H1 (cell line): ENCODE data around the gene P2RY11. TPM values are rescaled to one million over a fixed set of nuclear protein-coding genes. Genes with fewer than 3 reads are reported as not detected.

Experiments used
- CTCF ChIA-PET: fragments of 300-600 bp; sonication (Branson Sonifier 250); formaldehyde crosslinking; loops from one replicate; lab custom pipeline; 2021; ENCODE audit not compliant: partially characterized antibody; lab: Charles Lee
- POLR2A ChIA-PET: fragments of 300-600 bp; sonication (Branson Sonifier 250); formaldehyde crosslinking; loops from one replicate; lab custom pipeline; 2021; ENCODE audit warnings: inconsistent platforms; ENCODE audit not compliant: partially characterized antibody; lab: Charles Lee
- DNase-seq, 2 experiments: peaks; one replicate each; pipeline versions ENCODE4 v3.0.0 to v3.0.0-alpha.2; 2010 to 2022; ENCODE audit warnings: low spot score in 2 of 2, low read depth in 1 of 2, mixed read lengths in 1 of 2
- FAIRE-seq: peaks from 2 replicates; lab custom pipeline; 2011; peaks lifted over from hg19 to GRCh38; lab: Jason Lieb, UNC
- H2AFZ ChIP-seq: 2 replicates; pipeline ENCODE4 v1.8.1; 2012; ENCODE audit warnings: low read length, inconsistent platforms
- H2AK5ac ChIP-seq: 2 replicates; pipeline ENCODE4 v1.6.1; 2013; ENCODE audit warnings: low read depth, low read length
- H2BK120ac ChIP-seq: replicated peaks from 2 replicates; pipeline ENCODE3; 2013; ENCODE audit warnings: low read depth, low read length, inconsistent platforms
- H2BK12ac ChIP-seq: 2 replicates; pipeline ENCODE4 v1.6.1; 2013; ENCODE audit warnings: low read depth, low read length
- H2BK15ac ChIP-seq: 2 replicates; pipeline ENCODE4 v1.6.1; 2013; ENCODE audit warnings: low read length
- H2BK20ac ChIP-seq: 2 replicates; pipeline ENCODE4 v1.6.1; 2013; ENCODE audit warnings: low read length
- H2BK5ac ChIP-seq: 2 replicates; pipeline ENCODE4 v1.6.1; 2013; ENCODE audit warnings: low read depth, low read length
- H3K14ac ChIP-seq: 2 replicates; pipeline ENCODE4 v1.6.1; 2013; ENCODE audit warnings: inconsistent platforms; ENCODE audit not compliant: insufficient read length
- H3K18ac ChIP-seq: 2 replicates; pipeline ENCODE4 v1.6.1; 2013; ENCODE audit warnings: low read length; ENCODE audit errors: extremely low read depth
- H3K23ac ChIP-seq: 2 replicates; pipeline ENCODE4 v1.6.1; 2013; ENCODE audit warnings: inconsistent platforms; ENCODE audit not compliant: insufficient read length
- H3K23me2 ChIP-seq: 2 replicates; pipeline ENCODE4 v1.6.1; 2013; ENCODE audit warnings: low read depth, low read length
- H3K27ac ChIP-seq: 2 replicates; pipeline ENCODE4 v1.6.1; 2011; ENCODE audit warnings: low read depth, low read length, inconsistent platforms
- H3K27me3 ChIP-seq, 4 experiments: replicated peaks in 1 of 4; 1 replicate in 1 of 4; 2 replicates in 3 of 4; pipeline versions ENCODE4 v1.6.1 to v1.8.1; 2011 to 2013; ENCODE audit warnings: low read length in 3 of 4, mild to moderate bottlenecking in 3 of 4, inconsistent platforms in 2 of 4, mixed read lengths in 2 of 4, moderate library complexity in 1 of 4; ENCODE audit not compliant: control insufficient read depth in 3 of 4, insufficient read depth in 3 of 4; ENCODE audit errors: extremely low read depth in 1 of 4
- H3K36me3 ChIP-seq, 4 experiments: 2 replicates each; pipeline versions ENCODE4 v1.6.1 to v1.8.1; 2011 to 2013; ENCODE audit warnings: mild to moderate bottlenecking in 4 of 4, low read length in 3 of 4, moderate library complexity in 2 of 4, control low read depth in 1 of 4, inconsistent platforms in 1 of 4; ENCODE audit not compliant: insufficient read depth in 4 of 4, control insufficient read depth in 2 of 4
- H3K4ac ChIP-seq: replicated peaks from 2 replicates; pipeline ENCODE3; 2013; ENCODE audit warnings: low read length, low read depth, mixed read lengths, inconsistent platforms; ENCODE audit not compliant: insufficient read length
- H3K4me1 ChIP-seq, 4 experiments: replicated peaks in 1 of 4; 1 replicate in 1 of 4; 2 replicates in 3 of 4; pipeline versions ENCODE4 v1.6.1 to v1.8.1; 2011 to 2013; ENCODE audit warnings: low read length in 3 of 4, inconsistent platforms in 2 of 4, mixed read lengths in 1 of 4; ENCODE audit not compliant: insufficient read depth in 4 of 4, control insufficient read depth in 3 of 4
- H3K4me2 ChIP-seq, 2 experiments: 2 replicates each; pipeline versions ENCODE4 v1.6.1 to v1.8.1; 2011 to 2013; ENCODE audit warnings: low read depth in 2 of 2, low read length in 2 of 2, control low read depth in 1 of 2, inconsistent platforms in 1 of 2, mild to moderate bottlenecking in 1 of 2; ENCODE audit not compliant: insufficient read depth in 1 of 2
- H3K4me3 ChIP-seq, 4 experiments: fragments of 200-600, 300-600 bp in 1 of 4; sonication (generic), shearing (Covaris generic), sonication (Bioruptor Twin) in 1 of 4; 2 replicates each; pipeline versions ENCODE4 v1.5.1 to v1.8.1; 2011 to 2016; ENCODE audit warnings: low read length in 4 of 4, low read depth in 3 of 4, control low read depth in 2 of 4, inconsistent platforms in 2 of 4, mild to moderate bottlenecking in 2 of 4, mixed read lengths in 1 of 4, moderate library complexity in 1 of 4; ENCODE audit not compliant: insufficient read depth in 2 of 4; ENCODE audit errors: extremely low read depth in 1 of 4
- H3K56ac ChIP-seq: replicated peaks from 2 replicates; pipeline ENCODE3; 2013; ENCODE audit warnings: low read depth, mild to moderate bottlenecking, mixed read lengths, low read length, inconsistent platforms; ENCODE audit not compliant: insufficient read length
- H3K79me1 ChIP-seq: 2 replicates; pipeline ENCODE4 v1.6.1; 2013; ENCODE audit warnings: low read depth, low read length, control low read depth
- H3K79me2 ChIP-seq, 2 experiments: 2 replicates each; pipeline versions ENCODE4 v1.6.1 to v1.8.1; 2012 to 2013; ENCODE audit warnings: low read length in 2 of 2, mild to moderate bottlenecking in 2 of 2, inconsistent platforms in 1 of 2; ENCODE audit not compliant: insufficient read depth in 2 of 2, control insufficient read depth in 1 of 2
- H3K9ac ChIP-seq, 4 experiments: replicated peaks in 1 of 4; 1 replicate in 1 of 4; 2 replicates in 3 of 4; pipeline versions ENCODE4 v1.6.1 to v1.8.1; 2011 to 2013; ENCODE audit warnings: low read depth in 3 of 4, low read length in 3 of 4, control low read depth in 2 of 4, mild to moderate bottlenecking in 2 of 4, moderate library complexity in 2 of 4, inconsistent platforms in 1 of 4; ENCODE audit errors: extremely low read depth in 1 of 4
- H3K9me3 ChIP-seq, 2 experiments: 2 replicates each; pipeline versions ENCODE4 v1.6.1 to v1.8.1; 2012 to 2013; ENCODE audit warnings: mild to moderate bottlenecking in 2 of 2, moderate library complexity in 2 of 2, control low read depth in 1 of 2, inconsistent platforms in 1 of 2, low read depth in 1 of 2, low read length in 1 of 2, mixed read lengths in 1 of 2; ENCODE audit not compliant: insufficient read depth in 2 of 2
- H4K20me1 ChIP-seq, 2 experiments: replicated peaks in 1 of 2; 2 replicates each; pipeline versions ENCODE3 to v1.8.1; 2011 to 2013; ENCODE audit warnings: inconsistent platforms in 2 of 2, low read length in 2 of 2, mild to moderate bottlenecking in 1 of 2; ENCODE audit not compliant: insufficient read depth in 2 of 2, control insufficient read depth in 1 of 2
- H4K5ac ChIP-seq: 2 replicates; pipeline ENCODE4 v1.6.1; 2013; ENCODE audit warnings: low read length, low read depth, mixed read lengths, inconsistent platforms; ENCODE audit not compliant: insufficient read length
- H4K8ac ChIP-seq: 2 replicates; pipeline ENCODE4 v1.8.0; 2013; ENCODE audit warnings: mild to moderate bottlenecking, moderate library complexity, low read length, inconsistent platforms; ENCODE audit not compliant: insufficient read depth; ENCODE audit errors: extremely low read depth
- H4K91ac ChIP-seq: replicated peaks from 2 replicates; pipeline ENCODE3; 2013; ENCODE audit warnings: low read length, mixed read lengths, inconsistent platforms; ENCODE audit not compliant: insufficient read length
- WGBS, 2 experiments: shearing (Covaris generic) in 1 of 2; methylation state at CpG; one replicate each; pipeline versions ENCODE4 v1.1.6 to v1.1.7; 2013 to 2015; ENCODE audit warnings: low lambda C conversion rate in 2 of 2, mixed read lengths in 2 of 2, inconsistent platforms in 1 of 2, low coverage in 1 of 2, missing lambda C conversion rate in 1 of 2; ENCODE audit not compliant: insufficient replicate concordance in 2 of 2, insufficient coverage in 1 of 2, insufficient read length in 1 of 2; ENCODE audit errors: extremely low coverage in 1 of 2, missing lambda C conversion rate in 1 of 2; 5-methylcytosine and 5-hydroxymethylcytosine counted together
- polyA plus RNA-seq, 7 experiments: library from polyadenylated mRNA; depleted of rRNA in 3 of 7; stranded (reverse) in 5 of 7; unstranded in 2 of 7; fragments of >200 nt in 5 of 7; fragments of 200-250 nt in 2 of 7; gene quantifications; 1 replicate in 5 of 7; 2 replicates in 1 of 7; 4 replicates in 1 of 7; pipeline versions ENCODE4 v1.2.1 to v1.2.3, GENCODE V29; 2011 to 2013; ENCODE audit warnings: missing spikeins in 2 of 7, mixed read lengths in 2 of 7
- total RNA-seq: library from RNA; stranded (reverse); fragmentation: NEBNext Ultra II Directional; extraction: Animal tissue kit (Norgen Biotek cat#: 25700); gene quantifications from 2 replicates; pipeline ENCODE4 v1.2.1, GENCODE V29; 2021

The P2RY11 gene
- total and polyA plus RNA-seq, 2 of the 8 experiments (the other 6 are each of a cell fraction or from before 2014, with no cell fraction given): 9.2 to 18.0 TPM

DNA sequence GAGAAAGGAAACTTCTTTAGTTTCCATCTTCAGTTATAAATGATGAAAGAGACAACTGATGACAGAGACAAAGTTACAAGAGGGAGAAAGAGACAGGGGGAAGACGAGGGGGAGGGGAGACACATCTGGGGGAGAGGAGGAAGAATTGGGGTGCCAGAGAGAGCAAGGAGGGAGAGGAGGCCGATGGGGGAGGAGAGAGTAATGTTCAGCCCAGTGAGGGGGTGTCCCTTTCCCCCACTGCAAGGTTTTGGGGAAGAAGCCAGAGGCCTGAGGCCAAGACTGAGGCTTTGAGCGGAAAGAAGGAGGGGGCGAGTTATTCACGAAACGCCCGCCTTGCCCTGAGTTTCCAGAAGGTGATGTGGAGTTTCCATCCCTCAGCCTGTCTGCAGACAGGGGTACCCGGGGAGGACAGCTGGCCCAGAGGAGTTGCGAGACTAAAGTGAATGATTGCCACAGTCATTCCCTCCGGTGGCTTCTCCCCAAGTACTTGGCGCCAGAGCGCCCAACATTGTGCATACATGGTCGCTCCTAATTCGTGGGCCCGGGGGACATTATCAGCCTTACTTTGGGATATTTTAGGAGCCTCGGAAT lies 5.9 kb upstream of the P2RY11 start:
- no peak overlapping the region for H2BK120ac ChIP-seq
- 0 out of 2 replicates have a peak, but pooled peaks cover 4% of the 10 kb centered on the region for H3K23me2 ChIP-seq
- 0 out of 4 replicates have a peak overlapping the region, but pooled peaks of 1 of the 2 experiments have one; percentile 12 for H3K4me2 ChIP-seq
- H2AK5ac ChIP-seq: no peak overlapping the region
- WGBS, 2 experiments: 62% methylated on average over 13 of the region's 16 CpGs; no CpG with 5 or more reads in 1 of the 2 experiments
- peaks cover 0 to 4% (median 3%) of the 10 kb centered on the region in 4 experiments; a peak in 5 of 7 replicates for H3K4me1 ChIP-seq
- no peak overlapping the region for H3K14ac ChIP-seq
- no peaks in the 10 kb centered on the region for H3K9me3 ChIP-seq
- H3K4ac ChIP-seq: peak overlapping the region; percentile 32
- CTCF ChIA-PET: interaction anchor here (0.8 to 2.5 kb wide), 5 partner anchors 11 to 175 kb away, joined by 3 to 6 read pairs (median 4); no protein-coding TSS in a partner anchor
- no peak overlapping the region for H2BK20ac ChIP-seq
- no peak overlapping the region for H2BK5ac ChIP-seq
- 0 out of 2 replicates have a peak overlapping the region, but pooled peaks have one; percentile 75 for H2BK12ac ChIP-seq
- H3K56ac ChIP-seq: no peak overlapping the region
- H3K4me3 ChIP-seq: peak overlapping the region; percentile 29 to 95 (median 59); a peak in 6 of 8 replicates
- peaks cover 22 to 33% (median 28%) of the 10 kb centered on the region in 4 experiments for H3K36me3 ChIP-seq
- no peak overlapping the region for H4K5ac ChIP-seq
- FAIRE-seq (no peak), DNase-seq (no peak)
- no peaks in the 10 kb centered on the region for H3K27me3 ChIP-seq
- no peak overlapping the region for H3K18ac ChIP-seq
- no peak overlapping the region for H3K27ac ChIP-seq
- H3K79me2 ChIP-seq: peaks cover 6 to 25% of the 10 kb centered on the region in 2 experiments; a peak in 3 of 4 replicates
- no peak overlapping the region for H4K91ac ChIP-seq
- no peak overlapping the region for H3K23ac ChIP-seq
- H3K9ac ChIP-seq: no peak overlapping the region
- H4K20me1 ChIP-seq: peaks cover 0 to 15% of the 10 kb centered on the region in 2 experiments
- H2BK15ac ChIP-seq: no peak overlapping the region
- peaks cover 8% of the 10 kb centered on the region; the same call in 1 of the 2 replicates for H3K79me1 ChIP-seq
- peak overlapping the region; percentile 47 for H4K8ac ChIP-seq
- POLR2A ChIA-PET: interaction anchor here (0.5 to 16.9 kb wide), 9 partner anchors 12 to 370 kb away, joined by 3 to 412 read pairs (median 4); partner anchors contain the start of genes DNMT1, EIF3G and P2RY11
- peak overlapping the region; percentile 20; the same call in 1 of the 2 replicates for H2AFZ ChIP-seq
